Neutrophil (primary cell): ENCODE results near the gene GADD45GIP1.
"Not testable (repeated sequence)": the region's sequence is repeated elsewhere in the genome, so short reads cannot be mapped to it uniquely, and the experiment has no call there.

Experiments used
- H3K27ac ChIP-seq: fragments of 200-600 bp; sonication (generic); 2 replicates; pipeline ENCODE4 v1.5.1; 2016; ENCODE audit warnings: mild to moderate bottlenecking, moderate library complexity
- H3K27me3 ChIP-seq: fragments of 200-600 bp; sonication (generic); 2 replicates; pipeline ENCODE4 v1.6.0; 2016; ENCODE audit warnings: mild to moderate bottlenecking
- H3K36me3 ChIP-seq: fragments of 200-600 bp; sonication (generic); 2 replicates; pipeline ENCODE4 v1.5.1; 2017
- H3K4me1 ChIP-seq, 2 experiments: fragments of 200-600 bp in 1 of 2; sonication (generic) in 1 of 2; 1 replicate in 1 of 2; 2 replicates in 1 of 2; pipeline versions ENCODE4 v1.5.1 to v1.6.1; 2013 to 2016; ENCODE audit warnings: low read depth in 1 of 2, low read length in 1 of 2, mild to moderate bottlenecking in 1 of 2, moderate library complexity in 1 of 2; ENCODE audit not compliant: control insufficient read depth in 1 of 2, insufficient read depth in 1 of 2
- H3K4me3 ChIP-seq, 2 experiments: fragments of 200-600 bp in 1 of 2; sonication (generic) in 1 of 2; 1 replicate in 1 of 2; 2 replicates in 1 of 2; pipeline ENCODE4 v1.5.1; 2013 to 2016; ENCODE audit warnings: low read depth in 1 of 2, low read length in 1 of 2, mild to moderate bottlenecking in 1 of 2, moderate library complexity in 1 of 2
- H3K9me3 ChIP-seq: fragments of 200-600 bp; sonication (generic); 2 replicates; pipeline ENCODE4 v1.5.1; 2016
- CTCF ChIP-seq: fragments of 200-600 bp; sonication (generic); IDR thresholded peaks from 2 replicates; pipeline ENCODE4 v1.5.1; 2016; ENCODE audit warnings: antibody characterized with exemption

GADD45GIP1 gene

DNA sequence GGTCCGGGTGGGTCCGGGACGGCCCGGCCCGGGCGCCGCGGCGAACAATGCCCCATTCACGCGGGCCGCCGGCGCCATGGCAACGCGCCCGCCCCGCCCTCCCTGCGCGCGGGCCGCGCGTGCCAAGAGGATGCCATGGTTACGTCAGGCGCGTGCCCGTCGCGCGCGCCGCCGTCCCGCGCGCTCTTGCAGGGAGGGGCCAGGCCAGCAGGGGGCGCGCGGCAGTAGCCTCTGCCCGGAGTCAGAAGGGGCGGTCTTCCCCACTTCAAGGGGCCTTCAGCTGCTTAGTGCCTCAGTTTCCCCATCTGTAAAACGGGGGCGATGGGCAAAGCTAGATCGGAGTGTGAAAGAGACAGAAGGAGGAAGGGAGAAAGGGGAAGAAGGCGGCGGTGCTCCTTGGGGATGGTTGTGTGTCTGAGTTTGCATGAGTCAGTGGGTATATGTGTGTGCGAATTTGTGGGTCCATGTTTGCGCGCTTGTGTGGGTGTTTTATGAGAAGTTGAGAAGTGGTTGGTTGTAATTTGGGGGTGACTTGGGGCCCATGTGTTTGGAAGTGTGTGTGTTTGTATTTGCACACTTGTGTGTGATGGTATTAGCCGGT, 26.6 kb upstream of the GADD45GIP1 start:
- Histone ChIP-seq H3K9me3 (no peaks in the 10 kb centered on the region), H3K27me3 (peaks cover 52% of the 10 kb centered on the region), H3K4me1 (peaks cover 7 to 9% of the 10 kb centered on the region in 2 experiments), H3K36me3 (no peaks in the 10 kb centered on the region), H3K27ac (no peak overlapping the region), H3K4me3 (peak overlapping the region; percentile 15 to 35)
- peak; percentile 77 for TF ChIP-seq CTCF

- H3K9me3 ChIP-seq = no peaks in the 10 kb centered on the region
- peaks cover 50% of the 10 kb centered on the region for H3K27me3 ChIP-seq
- no peaks in the 10 kb centered on the region for H3K36me3 ChIP-seq
- H3K4me3 ChIP-seq = no peak overlapping the region
- H3K4me1 ChIP-seq = peaks cover 7 to 9% of the 10 kb centered on the region in 2 experiments
- TF ChIP-seq CTCF = no peak
- H3K27ac ChIP-seq = no peak overlapping the region
Observed at GRCh38 chr19:12983091-12983490, 26.1 kb upstream of the GADD45GIP1 start.

- no peak overlapping the region for H3K27ac ChIP-seq
- H3K36me3 ChIP-seq = no peaks in the 10 kb centered on the region
Observed at GRCh38 chr19:12982648-12983047, 25.6 kb upstream of the GADD45GIP1 start.

DNA sequence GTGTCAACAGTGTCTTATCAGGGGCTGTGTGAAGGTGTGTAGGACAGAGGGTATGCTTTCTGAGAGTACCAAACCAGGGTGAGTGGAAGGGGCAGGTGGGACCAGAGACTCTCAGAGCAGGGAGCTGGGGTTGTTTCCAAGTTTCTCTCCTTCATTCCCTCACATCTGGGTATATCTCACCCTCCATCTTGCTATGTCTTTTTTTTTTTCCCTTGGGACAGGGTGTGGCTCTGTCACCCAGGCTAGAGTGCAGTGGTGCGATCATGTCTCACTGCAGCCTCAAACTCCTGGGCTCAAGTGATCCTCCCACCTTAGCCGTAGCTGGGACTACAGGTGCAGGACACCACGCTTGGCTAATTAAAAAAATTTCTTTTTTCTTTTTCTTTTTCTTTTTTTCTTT, 23.0 kb upstream of the GADD45GIP1 start:
- H3K36me3 ChIP-seq = no peaks in the 10 kb centered on the region
- no peak overlapping the region for H3K4me3 ChIP-seq
- no peaks in the 10 kb centered on the region for H3K9me3 ChIP-seq
- H3K4me1 ChIP-seq = peaks cover 7 to 9% of the 10 kb centered on the region in 2 experiments
- TF ChIP-seq CTCF = no peak
- peaks cover 44% of the 10 kb centered on the region for H3K27me3 ChIP-seq
- H3K27ac ChIP-seq = no peak overlapping the region

More at GRCh38 chr19:12982648-12983047, 25.6 kb upstream of the GADD45GIP1 start:
- peaks cover 7 to 9% of the 10 kb centered on the region in 2 experiments for H3K4me1 ChIP-seq
- no peaks in the 10 kb centered on the region for H3K9me3 ChIP-seq
- no peak overlapping the region for H3K4me3 ChIP-seq
- no peak for TF ChIP-seq CTCF
- peaks cover 47% of the 10 kb centered on the region for H3K27me3 ChIP-seq

DNA sequence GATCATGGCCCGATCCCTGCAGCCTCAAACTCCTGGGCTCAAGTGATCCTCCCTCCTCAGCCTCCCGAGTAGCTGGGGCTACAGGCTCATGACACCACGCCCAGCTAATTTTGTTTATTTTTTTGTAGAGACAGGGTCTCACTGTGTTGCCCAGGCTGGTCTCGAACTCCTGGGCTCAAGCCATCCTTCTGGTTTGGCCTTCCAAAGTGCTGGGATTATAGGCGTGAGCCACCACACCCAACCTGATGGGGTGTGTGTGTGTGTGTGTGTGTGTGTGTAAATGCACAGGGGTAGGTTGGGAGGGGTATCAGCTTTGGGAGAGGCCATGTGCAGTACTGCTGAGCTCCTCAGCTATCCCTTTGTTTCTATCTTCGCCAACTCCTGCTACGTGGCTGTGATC, 19.1 kb upstream of the GADD45GIP1 start:
- not testable (repeated sequence) for H3K9me3 ChIP-seq, H3K36me3 ChIP-seq, H3K4me1 ChIP-seq, H3K4me3 ChIP-seq, H3K27ac ChIP-seq
- H3K27me3 ChIP-seq = peaks cover 13% of the 10 kb centered on the region

DNA sequence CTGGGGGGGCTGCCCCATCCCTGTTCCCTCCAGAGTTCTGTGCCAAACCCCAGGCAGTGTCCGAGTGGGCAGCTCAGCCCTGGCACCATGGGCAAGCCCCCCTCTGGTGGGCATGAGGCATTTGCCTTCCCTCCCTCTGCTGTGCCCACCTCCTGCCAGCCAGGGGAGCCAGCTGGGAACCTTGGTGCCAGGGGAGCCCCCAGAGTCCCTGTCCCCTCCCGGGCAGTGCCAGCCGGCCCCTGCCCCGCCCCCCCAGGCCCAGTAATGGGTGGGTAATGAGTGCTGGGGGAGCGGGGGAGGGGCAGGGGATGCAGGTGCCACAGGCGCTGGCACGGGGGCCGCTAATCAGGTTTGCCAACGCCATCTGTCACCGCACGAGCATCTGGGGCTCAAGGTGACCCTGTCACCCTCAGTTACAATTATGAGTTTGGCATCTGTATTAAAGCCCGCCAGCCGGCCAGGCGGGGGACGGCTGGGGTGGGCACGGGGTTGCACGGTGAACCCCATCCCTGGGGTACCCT, 18.3 kb upstream of the GADD45GIP1 start:
- Histone ChIP-seq H3K4me1 (no peaks in the 10 kb centered on the region), H3K9me3 (no peaks in the 10 kb centered on the region), H3K4me3 (no peak overlapping the region), H3K36me3 (no peaks in the 10 kb centered on the region), H3K27ac (no peak overlapping the region), H3K27me3 (peaks cover 10% of the 10 kb centered on the region)
- no peak for TF ChIP-seq CTCF
